HG03378 (cell line): ENCODE data around the gene HNRNPA2B1.
"Not testable (repeated sequence)": the region's sequence is repeated elsewhere in the genome, so short reads cannot be mapped to it uniquely, and the experiment has no call there.

Experiments used
- ATAC-seq: cut with Tn5 transposase; IDR thresholded peaks from one replicate; pipeline ENCODE4 v1.9.1; 2021; ENCODE audit warnings: mild to moderate bottlenecking, moderate library complexity; ENCODE audit not compliant: unreplicated experiment

The HNRNPA2B1 gene

GRCh38 chr7:26147646-26148306, 52.8 kb downstream of the HNRNPA2B1 start:
- not testable (repeated sequence) for ATAC-seq

DNA sequence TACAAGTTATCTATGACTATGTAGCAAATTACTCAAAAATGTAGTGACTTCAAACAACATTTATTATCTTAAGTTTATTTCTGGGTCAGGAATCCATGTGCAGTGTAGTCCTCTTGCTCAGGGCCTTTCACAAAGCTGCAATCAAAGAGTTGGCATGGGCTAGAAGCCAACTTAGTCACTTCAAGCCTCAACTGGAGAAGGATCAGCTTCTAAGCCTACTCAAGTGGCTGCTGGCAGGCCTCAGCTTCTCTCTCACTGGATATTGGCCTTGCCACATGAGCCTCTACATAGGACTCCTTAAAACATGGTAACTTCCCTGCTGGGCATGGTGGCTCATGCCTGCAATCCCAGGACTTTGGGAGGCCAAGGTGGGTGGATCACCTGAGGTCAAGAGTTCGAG, 53.5 kb downstream of the HNRNPA2B1 start:
- no peak for ATAC-seq

DNA sequence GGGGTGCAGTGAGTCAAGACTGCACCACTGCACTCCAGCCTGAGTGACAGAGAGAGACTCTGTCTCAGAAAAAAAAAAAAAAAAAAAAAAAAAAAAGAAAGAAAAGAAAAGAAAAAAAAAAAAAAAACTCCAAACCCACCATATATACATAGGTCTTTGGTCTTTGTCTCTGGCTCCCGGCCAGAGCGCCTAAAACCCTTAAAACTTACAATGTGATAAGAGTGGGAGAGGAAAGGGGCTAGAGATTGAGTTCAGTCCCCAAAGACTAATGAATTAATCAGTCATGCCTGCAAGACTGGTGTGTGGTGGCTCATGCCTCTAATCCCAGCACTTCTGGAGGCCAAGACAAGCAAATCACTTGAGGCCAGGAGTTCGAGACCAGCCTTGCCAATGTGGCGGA, 55.3 kb downstream of the HNRNPA2B1 start:
- ATAC-seq, result no peak

DNA sequence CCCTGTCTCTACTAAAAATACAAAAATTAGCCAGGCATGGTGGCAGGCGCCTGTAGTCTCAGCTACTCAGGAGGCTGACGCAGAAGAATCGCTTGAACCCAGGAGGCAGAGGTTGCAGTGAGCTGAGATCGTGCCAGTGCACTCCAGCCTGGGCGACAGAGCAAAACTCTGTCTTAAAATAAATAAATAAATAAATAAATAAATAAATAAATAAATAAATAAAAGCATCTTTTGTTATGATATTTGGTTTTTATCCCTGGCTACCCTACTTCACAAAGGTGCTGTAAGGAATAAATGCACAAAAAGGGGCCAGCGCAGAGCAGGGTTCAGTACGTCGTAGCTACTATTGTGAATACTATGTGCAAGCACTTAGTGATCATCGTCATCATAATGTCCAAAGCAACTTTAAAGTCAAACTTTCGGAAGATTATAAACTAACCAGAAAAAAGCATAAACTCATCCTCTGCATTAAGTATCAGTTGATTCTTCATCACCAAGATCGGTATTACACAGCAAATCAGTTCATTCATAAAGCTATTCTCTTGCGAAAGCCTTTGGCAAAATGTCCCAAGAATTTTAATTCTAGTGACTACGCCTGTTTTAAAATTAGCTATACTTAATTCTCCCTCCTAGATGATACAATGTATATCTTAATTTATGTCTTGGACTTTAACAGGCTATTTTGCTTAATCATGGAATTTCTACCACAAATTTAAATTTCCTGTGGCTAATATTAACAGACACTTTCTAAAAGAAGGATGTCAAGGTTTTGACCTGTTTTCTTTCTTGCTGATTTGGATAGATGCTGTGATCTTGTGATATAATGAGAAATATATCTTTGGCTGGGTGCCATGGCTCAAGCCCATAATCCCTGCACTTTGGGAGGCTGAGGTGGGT, 56.1 kb downstream of the HNRNPA2B1 start:
- ATAC-seq, result no peak

DNA sequence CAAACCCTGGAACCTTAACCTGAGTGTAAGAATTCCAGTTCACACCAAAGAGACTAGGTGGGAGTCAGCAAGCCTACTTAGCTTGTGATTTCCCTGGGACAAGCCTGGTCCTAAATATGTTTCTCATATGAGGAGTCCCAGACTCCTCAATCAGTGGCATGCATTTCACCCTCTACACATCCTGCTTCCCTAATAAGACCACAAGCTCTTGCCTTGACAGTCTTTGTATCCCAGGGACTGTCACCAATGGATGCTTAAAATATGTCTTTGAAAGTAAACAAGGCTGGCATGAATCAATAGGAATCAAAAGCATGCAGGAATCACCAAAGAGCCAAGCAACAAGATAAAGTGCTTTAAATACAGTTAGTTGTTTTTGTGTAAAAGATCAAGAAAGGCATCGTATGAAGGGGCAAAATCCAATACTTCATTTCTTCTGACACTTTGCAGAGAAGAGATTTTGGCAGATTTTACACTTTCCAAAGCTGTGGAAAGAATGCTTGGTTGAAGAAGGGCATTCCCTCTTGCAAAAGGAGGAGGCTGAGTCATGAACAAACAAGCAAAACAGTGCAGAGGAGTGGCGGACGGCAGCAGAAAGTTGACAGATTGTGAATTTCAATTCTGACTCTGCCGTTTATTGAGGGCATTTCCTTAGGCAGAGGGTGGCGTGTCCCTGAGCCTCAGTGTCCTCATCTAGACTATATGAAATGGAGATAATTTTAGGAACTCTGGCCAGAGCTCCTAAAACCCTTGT, 57.1 kb downstream of the HNRNPA2B1 start:
- ATAC-seq, result no peak

DNA sequence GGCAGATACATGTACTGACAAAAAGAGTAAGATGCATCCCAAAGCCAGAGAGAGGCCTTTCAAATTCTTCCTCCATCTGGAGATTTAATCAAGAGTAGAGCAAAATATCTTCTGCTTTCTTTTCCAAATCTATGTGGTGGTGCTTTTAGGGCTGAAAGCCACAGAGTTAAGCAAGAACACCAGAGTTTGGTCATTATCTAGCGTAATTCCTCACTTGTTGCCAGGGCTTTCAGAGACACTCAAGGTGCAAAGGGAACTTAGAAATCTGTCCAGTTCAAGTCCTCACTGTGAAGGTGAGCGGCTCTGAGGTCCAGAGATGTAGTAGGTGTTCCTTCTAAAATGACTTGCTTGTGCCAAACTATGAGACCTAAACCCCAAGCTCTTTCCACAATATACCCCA, 59.5 kb downstream of the HNRNPA2B1 start:
- ATAC-seq, result no peak

GRCh38 chr7:26140380-26140779, 60.2 kb downstream of the HNRNPA2B1 start:
- no peak for ATAC-seq
